HG02852 (cell line): Measurements from ENCODE around the gene NAA10.

Source experiments
- ATAC-seq: cut with Tn5 transposase; IDR thresholded peaks from one replicate; pipeline ENCODE4 v1.9.1; 2021; ENCODE audit warnings: mild to moderate bottlenecking, moderate library complexity; ENCODE audit not compliant: unreplicated experiment

NAA10 gene

DNA sequence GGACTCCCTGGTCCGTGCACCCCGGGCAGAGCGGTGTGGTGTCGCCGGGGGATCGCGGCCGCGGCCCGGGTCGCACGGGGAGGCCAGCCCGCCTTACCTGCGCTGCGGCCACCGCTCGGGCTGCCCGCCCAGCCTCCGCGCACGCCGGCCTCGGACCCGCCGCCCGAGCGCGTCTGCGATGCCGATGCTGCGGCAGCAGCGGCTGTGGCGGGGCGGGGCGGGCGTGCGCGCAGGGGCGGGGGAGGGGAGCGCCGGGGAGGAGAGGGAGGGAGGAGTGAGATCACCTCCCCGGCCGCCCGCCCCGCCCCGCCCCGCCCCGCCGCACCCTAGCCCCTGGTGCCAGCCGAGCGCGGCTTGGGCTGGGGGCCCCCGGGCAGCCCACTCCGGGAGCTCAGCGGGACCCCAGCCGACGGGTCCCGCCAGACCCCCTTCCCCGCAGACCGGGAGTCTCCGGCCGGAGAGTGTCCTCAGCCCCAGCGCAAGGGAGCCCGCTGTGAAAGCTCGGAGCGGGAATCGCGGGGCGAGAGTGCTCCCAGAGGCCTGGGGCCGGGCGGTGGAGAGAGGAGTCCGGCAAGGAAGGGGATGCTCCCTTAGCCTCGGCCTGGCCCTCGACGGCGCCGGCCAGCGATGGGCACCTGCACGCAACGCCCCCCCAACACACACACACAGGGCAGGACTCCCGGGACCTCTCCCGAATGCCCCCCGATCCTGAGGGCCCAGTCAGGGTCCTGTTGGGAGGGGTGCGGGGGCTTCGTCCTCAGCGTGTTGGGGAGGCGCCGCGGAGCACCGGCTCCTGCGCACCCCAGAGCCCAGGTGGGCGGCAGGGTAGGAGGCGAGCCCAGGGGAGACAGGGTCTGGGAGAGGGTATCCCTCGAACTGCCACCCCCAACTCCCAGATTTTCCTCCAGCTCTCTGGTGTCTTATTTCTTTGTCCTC lies 48.6 kb downstream of the NAA10 start, which contains the start of gene L1CAM:
TSS of gene L1CAM (minus strand) at position 206 of the 936 bp plus-strand sequence. CDS start 10,337 bp downstream, outside the sequence.
- no peak for ATAC-seq

DNA sequence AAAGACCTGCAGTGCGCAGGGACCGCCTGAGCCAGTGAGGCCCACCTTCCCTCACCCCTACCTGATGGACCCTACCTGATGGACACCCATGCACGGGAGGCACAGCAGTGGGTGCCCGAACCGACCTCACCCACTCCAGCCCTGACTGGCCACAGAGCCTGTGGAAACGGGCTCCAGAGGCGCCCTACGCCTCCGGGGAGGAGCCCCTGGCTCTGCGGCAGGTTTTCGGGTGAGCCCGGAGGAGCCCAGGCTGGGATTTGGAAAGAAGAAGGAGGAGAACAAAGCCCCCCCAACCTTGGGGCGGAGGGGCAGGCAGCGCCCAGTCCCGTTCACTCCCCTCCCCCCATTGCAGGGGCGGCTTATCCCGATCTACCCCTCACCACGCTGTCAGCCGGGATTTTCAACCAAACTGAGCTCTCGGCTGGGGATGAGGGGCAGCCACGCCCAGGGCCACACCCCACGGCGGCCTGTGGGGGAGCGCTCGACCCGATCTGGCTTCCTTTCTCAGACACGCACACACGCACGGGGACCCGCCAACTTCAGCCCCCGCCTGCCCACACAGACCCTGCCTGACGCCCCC lies 49.5 kb downstream of the NAA10 start:
- no peak for ATAC-seq

DNA sequence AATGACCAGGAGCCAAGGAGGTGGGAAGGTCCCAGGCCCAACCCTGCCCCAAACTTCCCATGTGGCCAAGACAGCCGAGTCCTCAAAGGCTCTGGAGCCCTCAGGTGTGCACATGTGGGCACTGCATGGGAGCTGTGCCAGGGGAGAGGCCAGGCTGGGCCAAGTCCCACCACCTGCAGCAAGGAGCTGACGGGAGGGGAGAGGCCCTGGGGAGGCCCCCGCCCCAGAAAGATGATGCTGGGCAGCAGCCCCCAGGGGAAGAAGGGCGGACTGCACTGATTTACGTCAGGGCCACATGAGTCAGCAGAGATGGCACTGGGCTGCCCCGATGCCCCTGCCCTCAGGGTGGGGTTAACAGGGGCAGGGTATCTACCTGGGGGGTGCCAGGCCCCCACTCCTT lies 50.2 kb downstream of the NAA10 start:
- no peak for ATAC-seq

DNA sequence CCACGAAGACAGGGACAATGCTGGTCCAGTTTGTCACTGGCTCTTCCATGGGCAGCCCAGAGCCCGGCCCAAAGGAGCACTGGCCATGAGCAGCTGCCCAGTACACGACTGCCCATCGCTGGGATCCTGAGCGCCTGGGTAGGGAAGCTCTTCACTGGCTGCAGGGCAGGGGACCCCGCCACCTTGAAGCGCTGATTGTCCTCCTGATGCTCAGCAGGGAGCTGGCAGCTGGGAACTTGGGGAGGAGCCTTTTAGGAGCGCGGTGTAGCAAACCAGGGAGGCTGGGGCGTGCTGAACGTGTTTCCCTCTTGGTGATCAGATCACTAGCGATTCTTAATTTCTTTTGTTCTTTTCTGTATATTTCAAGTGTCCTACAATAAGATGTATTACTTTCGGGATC lies 50.7 kb downstream of the NAA10 start:
- ATAC-seq: no peak

DNA sequence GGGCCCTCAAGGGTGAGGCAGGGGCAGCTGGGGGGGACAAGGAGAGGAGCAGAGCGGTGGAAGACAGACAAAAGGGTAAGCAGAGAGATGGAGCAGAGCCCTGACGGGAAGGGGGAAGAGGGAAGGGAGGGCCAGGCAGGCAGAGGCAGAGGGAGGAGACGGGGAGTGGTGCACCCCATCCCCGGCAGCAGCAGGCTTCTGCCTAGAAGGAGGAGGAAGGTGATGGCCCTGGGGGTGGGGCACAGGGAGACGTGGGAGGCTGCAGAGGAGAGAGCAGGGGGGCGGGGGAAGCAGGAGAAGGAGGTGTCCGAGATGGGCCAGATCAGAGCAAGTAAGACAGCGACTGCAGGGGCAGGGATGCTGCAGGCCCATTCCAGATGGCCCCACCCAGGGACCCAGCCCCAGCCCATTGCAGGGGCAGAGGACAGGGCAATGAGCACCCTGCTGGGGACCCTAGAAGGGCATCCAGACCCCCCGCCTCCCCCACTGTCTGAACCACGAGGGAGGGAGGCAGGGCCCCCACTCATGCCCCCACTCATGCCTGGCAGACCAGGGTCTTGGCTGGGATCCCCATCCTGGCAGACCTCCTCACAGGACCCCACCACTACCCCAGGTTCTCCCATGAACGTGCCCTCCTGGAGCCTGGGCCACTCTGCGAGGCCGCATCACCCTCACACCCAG lies 51.5 kb downstream of the NAA10 start:
- ATAC-seq: no peak

DNA sequence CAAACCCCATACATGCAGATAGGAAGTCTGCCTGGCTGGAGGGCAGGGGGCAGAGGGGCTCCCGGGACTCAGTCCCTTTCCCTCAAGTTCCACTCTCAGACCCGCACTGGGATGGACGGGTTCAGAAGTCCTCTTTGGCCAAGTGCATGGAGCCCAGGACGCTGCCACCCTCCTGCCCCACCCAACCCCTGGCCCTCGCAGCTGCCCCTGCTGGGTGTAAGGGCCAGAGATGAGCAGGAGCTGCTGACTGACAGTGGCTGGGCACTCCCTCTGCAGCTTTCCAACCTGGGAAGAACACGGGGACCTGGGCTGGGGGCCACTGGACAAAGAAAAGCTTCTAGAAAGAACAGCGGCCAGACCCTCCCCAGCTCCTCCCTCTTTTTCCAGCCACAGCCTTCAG lies 52.3 kb downstream of the NAA10 start:
- no peak for ATAC-seq

DNA sequence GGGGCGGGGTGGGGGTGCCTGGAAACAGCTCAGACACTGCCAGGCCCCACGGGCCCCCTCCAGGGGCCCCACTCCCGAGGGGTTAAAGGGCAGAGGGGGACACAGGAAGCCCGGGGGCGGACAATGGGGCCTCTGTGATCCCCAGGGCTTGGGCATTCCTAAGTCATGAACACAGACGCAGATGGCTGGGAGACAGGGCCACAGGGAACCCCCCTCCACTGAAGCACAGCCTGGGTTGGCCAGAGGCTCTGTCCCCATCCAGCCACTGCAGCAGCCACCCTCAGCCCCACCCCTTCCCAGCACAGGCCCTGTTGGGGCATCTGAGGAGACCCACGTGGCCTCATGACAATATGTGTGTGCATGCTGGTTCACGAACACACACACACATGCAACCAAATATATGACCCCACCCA lies 52.7 kb downstream of the NAA10 start:
- no peak for ATAC-seq

DNA sequence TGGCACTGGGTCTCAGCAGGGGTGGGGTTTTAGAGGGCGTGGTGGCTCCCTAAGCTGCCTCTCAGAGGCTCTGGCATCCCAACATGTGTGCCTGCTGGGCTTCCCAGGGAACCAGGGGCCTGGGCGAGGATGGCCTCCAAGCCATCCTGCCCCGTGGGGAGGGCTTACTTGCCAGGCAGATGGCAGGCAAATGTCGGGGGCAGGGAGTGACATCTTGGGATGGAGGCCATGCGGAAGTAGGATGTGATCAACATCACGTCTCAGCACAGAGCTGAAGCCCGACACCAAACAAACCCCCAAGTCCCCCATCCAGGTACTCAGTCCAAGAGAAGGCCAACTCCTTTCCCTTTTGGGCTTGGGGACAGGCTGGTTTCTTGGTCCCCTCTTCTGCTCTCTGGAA lies 53.6 kb downstream of the NAA10 start:
- no peak for ATAC-seq

DNA sequence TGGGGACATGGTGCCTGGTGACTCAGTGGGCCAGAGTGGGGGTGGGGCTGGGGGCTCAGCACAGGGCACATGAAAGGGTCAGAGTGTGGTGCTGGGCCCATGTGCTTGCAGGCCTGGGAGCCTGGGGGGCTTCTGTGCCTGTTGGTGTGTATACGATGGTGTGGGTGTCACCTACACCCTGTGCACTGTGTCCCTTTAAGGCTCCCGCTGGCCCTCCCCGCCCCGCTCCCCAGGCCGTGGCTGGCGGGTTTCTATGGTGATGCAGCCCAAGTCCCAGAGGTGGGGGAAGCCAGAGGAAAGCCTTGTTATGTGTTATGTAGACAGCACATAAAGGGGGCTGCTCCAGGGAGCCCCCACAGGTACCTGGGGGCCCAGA lies 54.4 kb downstream of the NAA10 start:
- ATAC-seq: no peak

DNA sequence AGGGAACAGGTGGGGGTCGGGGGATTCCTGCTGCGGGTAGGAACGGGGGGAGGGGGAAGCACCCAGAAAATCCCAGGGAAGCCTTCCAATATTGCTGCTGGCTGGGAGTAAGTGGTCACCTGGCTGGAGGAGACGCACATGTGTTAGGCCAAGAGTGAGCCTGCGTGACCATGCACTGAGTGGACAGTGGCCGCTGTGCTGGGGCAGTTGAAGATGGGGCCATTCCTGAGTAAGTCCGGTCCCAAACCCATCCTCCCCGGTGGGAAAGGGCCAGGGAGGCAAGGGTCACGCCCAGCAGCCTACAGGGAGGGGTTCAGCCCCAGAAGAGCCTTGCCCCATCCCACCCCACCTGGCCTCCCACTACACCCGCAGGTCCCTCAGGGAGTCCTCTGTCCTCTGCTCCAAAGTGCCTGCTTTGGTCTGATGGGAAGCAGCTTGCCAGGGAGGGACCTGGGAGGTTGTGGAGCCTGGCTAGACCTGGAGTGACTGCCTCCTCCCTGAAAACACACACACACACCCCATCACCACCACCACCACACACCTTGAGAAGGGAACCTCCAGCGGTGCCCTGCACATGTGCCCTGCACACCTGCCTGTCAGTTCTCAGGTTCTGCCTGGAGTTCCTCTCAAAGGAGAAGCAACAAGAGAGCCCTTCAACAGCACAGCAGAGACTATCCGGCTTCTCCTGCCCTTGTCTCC lies 54.9 kb downstream of the NAA10 start:
- ATAC-seq: no peak
